K562 (cell line): ENCODE data around the gene KLHL15. TPM values are rescaled to one million over a fixed set of nuclear protein-coding genes. Genes with fewer than 3 reads are reported as not detected.
A peak's percentile ranks its signal among the peaks of the same experiment; 100 is the strongest.

ENCODE experiments used
- ATF1 ChIP-seq, 2 experiments: fragments of 450-650 bp in 1 of 2; IDR thresholded peaks; 2 replicates each; pipeline ENCODE4 v1.6.1; 2016; ENCODE audit warnings: missing compliant biosample characterization in 1 of 2, missing genetic modification characterization in 1 of 2
- CLOCK ChIP-seq: fragments of 250-450 bp; sonication (Bioruptor Pico); IDR thresholded peaks from 2 replicates; pipeline ENCODE4 v1.4.0; 2020; ENCODE audit warnings: mild to moderate bottlenecking, moderate library complexity, borderline replicate concordance
- E2F1 ChIP-seq: sonication (generic); formaldehyde crosslinking; IDR thresholded peaks from 2 replicates; pipeline ENCODE4 v1.8.1; 2023; ENCODE audit warnings: mild to moderate bottlenecking, missing genetic modification reagents, moderate library complexity
- E2F8 ChIP-seq: fragments of 450-650 bp; IDR thresholded peaks from 2 replicates; pipeline ENCODE4 v1.7.1; 2018; ENCODE audit warnings: mild to moderate bottlenecking, low read depth; ENCODE audit not compliant: partially characterized antibody
- IRF2 ChIP-seq: sonication (generic); formaldehyde crosslinking; IDR thresholded peaks from 2 replicates; pipeline ENCODE4 v1.8.1; 2022; ENCODE audit warnings: mild to moderate bottlenecking, missing genetic modification reagents
- MXD1 ChIP-seq: fragments of 250-450 bp; sonication (Bioruptor Pico); IDR thresholded peaks from 2 replicates; pipeline ENCODE4 v1.8.0; 2021; ENCODE audit warnings: borderline replicate concordance, mild to moderate bottlenecking, moderate library complexity; ENCODE audit not compliant: poor library complexity, severe bottlenecking
- NCOA1 ChIP-seq: fragments of 450-650 bp; IDR thresholded peaks from 2 replicates; pipeline ENCODE4 v1.6.1; 2016; ENCODE audit warnings: low read depth
- NFATC3 ChIP-seq: fragments of 450-650 bp; IDR thresholded peaks from 2 replicates; pipeline ENCODE4 v1.6.1; 2017; ENCODE audit warnings: mild to moderate bottlenecking
- NFXL1 ChIP-seq: fragments of 450-650 bp; formaldehyde crosslinking; IDR thresholded peaks from 2 replicates; pipeline ENCODE4 v1.4.0; 2021; ENCODE audit warnings: mild to moderate bottlenecking
- NR3C1 ChIP-seq: sonication (generic); formaldehyde crosslinking; IDR thresholded peaks from 2 replicates; pipeline ENCODE4 v1.8.1; 2022; ENCODE audit warnings: missing genetic modification reagents
- PCBP2 ChIP-seq: fragments of 200-400 bp; formaldehyde crosslinking; IDR thresholded peaks from 2 replicates; pipeline ENCODE4 v1.6.1; 2018; ENCODE audit warnings: low read length, low read depth, mild to moderate bottlenecking, moderate library complexity; ENCODE audit not compliant: poor library complexity, severe bottlenecking
- RAD21 ChIP-seq, 2 experiments: fragments of 250-450 bp in 1 of 2; fragments of 450-650 bp in 1 of 2; sonication (Bioruptor Pico) in 1 of 2; formaldehyde crosslinking in 1 of 2; IDR thresholded peaks in 1 of 2; conservative IDR thresholded peaks in 1 of 2; 2 replicates each; pipeline versions ENCODE4 v1.4.0 to v1.8.0; 2020 to 2022; ENCODE audit warnings: mild to moderate bottlenecking in 2 of 2, moderate library complexity in 1 of 2
- U2AF1 ChIP-seq: fragments of 200-400 bp; formaldehyde crosslinking; optimal IDR thresholded peaks from 2 replicates; pipeline ENCODE3; 2017; ENCODE audit warnings: mild to moderate bottlenecking, low read depth, low read length, moderate library complexity
- ZBTB34 ChIP-seq: fragments of 250-450 bp; sonication (Bioruptor Pico); IDR thresholded peaks from 2 replicates; pipeline ENCODE4 v1.8.0; 2021; ENCODE audit warnings: mild to moderate bottlenecking, moderate library complexity
- ZNF280B ChIP-seq: fragments of 250-450 bp; sonication (Bioruptor Pico); IDR thresholded peaks from 2 replicates; pipeline ENCODE4 v1.5.1; 2021; ENCODE audit warnings: mild to moderate bottlenecking
- ZNF668 ChIP-seq: fragments of 250-450 bp; sonication (Bioruptor Pico); IDR thresholded peaks from 2 replicates; pipeline ENCODE4 v1.8.0; 2022; ENCODE audit warnings: mild to moderate bottlenecking, inconsistent platforms
- polyA plus RNA-seq, 8 experiments: library from polyadenylated mRNA; depleted of rRNA in 4 of 8; stranded (reverse) in 5 of 8; unstranded in 3 of 8; fragments of >200 nt; fragmentation: Nextera tagmentation in 2 of 8; fragmentation: Illumina TruSeq in 1 of 8; extraction: Ambion mirVana in 2 of 8; extraction: Trizol in 1 of 8; gene quantifications; 2 replicates each; pipeline versions ENCODE4 v1.2.1 to v1.2.3, GENCODE V29; 2011 to 2014; ENCODE audit warnings: inconsistent platforms in 1 of 8, missing spikeins in 1 of 8
- total RNA-seq, 7 experiments: library from RNA; depleted of rRNA in 6 of 7; stranded (reverse); fragments of >200 nt in 6 of 7; fragmentation: Illumina TruSeq in 2 of 7; extraction: Trizol in 2 of 7; gene quantifications; 2 replicates each; pipeline versions ENCODE4 v1.2.1 to v1.2.3, GENCODE V29; 2011 to 2021; ENCODE audit warnings: low replicate concordance in 1 of 7

Gene KLHL15
- total and polyA plus RNA-seq, 9 of the 15 experiments (the other 6 are each of a cell fraction or from before 2014, with no cell fraction given) = 3.0 to 12.4 (median 7.6) TPM

- TF ChIP-seq ZNF280B (CRISPR knock-in tag) (no peak), ATF1 (CRISPR knock-in tag; IDR thresholded peaks at IDR 0.05) (no peak), ATF1 (tag; IDR thresholded peaks at IDR 0.05) (peak; percentile 92), NFXL1 (CRISPR knock-in tag) (no peak), RAD21 (CRISPR knock-in tag; conservative IDR thresholded peaks at IDR 0.05 in 1 of 2, IDR thresholded peaks at IDR 0.05 in 1 of 2) (no peak), E2F8 (no peak), NFATC3 (no peak), ZBTB34 (CRISPR knock-in tag) (no peak), ZNF668 (CRISPR knock-in tag) (no peak), NR3C1 (CRISPR knock-in tag) (no peak), IRF2 (no peak), NCOA1 (peak; percentile 73), MXD1 (CRISPR knock-in tag) (no peak), U2AF1 (no peak), CLOCK (CRISPR knock-in tag) (no peak), E2F1 (CRISPR knock-in tag) (no peak), PCBP2 (no peak)
Measured at GRCh38 chrX:24025741-24026403, 1.1 kb downstream of the KLHL15 start (continued).
